ENCODE results near the gene ATAT1.

The ATAT1 gene

DNA sequence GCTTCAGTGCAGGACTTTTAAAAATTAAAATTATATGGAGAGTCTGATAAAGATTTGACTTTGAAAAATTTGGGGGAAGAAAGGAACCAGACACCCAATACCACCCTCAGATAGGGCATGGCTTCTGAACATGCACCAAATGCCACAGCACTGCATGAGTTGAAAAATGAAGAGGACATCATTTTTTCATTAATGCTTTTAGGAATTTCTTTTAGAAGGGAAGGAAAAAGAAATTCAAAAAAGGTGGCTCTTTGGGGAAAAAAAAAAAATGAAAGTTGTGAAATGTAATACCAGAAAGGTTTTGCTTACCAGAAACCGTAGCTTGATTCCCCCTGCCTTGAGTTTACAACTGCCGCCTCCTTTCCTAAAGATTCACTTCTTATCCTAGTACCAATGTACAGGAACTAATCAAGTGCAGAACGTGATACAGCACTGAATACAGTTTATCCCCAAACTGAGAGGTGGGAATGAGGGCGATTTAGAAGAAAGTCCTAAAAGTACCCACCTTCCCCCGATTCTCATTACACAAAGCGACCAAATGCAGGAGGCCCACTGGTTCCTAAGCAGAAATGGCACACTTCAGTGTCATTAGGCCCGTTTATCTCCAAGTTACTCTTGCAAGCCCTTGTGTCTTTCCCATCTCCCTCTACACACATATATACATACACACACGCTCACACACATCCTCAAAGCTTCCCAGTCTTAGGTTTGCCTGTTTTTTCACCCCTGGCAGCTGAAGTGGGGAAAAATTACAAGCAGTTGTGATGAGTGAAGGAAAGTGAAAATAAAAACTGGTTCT lies 12.4 kb upstream of the ATAT1 start:
- no peak for FAIRE-seq

DNA sequence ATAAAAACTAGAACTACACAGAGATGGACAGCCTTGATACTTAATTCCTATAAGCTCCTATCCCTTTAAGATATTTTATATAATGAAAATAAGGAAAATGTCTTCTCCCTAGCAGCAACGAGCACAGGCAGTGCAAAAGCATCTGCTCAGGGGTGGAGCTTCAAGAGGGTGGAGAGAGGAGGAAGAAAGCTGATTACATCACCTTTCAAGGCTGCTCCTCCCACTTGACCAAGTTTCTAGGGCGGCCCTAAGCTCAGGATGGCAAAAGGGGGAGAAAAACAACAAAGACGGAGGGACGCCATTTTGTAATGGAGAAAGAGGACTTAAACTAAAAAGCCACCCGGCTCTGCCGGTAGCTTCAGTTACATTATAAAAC lies 11.8 kb upstream of the ATAT1 start:
- FAIRE-seq, result peak; percentile 97

DNA sequence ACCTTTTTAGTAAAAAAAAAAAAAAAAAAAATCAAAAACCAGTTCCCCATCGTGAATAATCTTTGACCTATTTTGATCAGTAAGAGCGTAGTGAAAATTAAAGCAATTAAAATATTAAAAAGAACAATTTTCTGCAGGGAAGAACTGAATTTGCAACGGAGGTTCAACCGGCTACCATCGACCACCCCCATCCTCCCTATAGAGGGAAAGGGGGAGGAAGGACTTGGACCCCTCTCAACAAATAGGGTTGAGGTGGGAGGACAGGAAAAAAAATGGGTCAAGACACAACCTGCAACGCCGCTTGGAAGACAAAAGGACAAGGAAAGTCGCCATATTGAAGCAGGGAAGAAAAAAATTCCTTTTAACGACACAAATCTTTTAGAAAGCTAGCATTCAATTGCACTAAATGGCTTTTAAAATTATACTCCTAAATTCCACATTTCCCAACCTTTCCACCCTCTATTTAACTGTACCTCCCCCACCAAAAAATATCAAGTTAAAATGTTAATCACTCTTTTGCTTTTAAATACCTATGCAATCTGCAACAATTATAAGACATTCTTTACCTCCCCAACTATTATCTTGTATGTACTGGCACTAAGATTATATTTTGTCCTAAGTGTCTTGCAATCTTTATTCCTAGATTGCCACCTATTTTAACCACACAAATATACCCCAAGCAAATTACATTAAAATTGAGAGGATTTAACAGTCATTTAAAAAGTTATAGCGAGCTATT lies 11.3 kb upstream of the ATAT1 start:
- no peak for FAIRE-seq

DNA sequence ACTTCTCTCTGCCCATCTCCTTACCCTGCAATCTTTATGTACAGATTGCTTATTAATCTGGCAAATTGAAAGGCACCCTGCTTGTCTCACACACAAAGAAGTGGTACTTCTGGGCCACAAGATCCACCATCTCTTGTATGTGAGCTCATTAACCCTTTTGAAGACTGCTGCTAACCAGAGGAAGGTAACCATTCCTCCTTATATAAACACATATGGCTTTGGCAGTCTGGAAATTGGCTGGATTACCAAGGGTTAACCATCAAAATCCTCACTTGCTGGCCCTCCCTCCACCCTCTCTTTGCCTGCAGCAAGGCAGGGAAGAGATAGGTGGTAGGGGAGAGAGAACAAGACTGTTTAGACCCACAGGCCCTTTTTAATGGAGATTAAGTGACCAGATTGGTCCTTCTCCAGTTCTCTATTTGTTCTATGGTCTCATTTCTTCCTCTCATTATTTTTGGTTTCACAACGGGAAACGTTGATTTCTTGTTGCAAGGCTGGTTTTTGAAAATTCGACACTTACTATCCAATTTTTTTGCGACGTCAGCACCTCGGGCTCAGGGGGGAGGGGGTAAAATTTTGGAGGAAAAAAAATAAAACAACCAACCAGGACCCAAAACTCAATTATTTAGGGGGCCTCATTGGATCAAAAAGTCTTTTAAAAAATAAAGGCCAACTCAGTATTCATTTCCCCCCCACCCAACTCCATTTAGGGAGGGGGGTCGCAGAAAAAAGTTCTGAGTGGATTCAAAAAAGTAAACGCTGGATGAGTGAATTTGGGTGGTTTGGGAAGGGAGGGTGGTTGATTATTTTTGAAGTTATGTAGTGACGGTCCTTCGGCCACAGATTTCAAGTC lies 10.5 kb upstream of the ATAT1 start:
- FAIRE-seq, result no peak

DNA sequence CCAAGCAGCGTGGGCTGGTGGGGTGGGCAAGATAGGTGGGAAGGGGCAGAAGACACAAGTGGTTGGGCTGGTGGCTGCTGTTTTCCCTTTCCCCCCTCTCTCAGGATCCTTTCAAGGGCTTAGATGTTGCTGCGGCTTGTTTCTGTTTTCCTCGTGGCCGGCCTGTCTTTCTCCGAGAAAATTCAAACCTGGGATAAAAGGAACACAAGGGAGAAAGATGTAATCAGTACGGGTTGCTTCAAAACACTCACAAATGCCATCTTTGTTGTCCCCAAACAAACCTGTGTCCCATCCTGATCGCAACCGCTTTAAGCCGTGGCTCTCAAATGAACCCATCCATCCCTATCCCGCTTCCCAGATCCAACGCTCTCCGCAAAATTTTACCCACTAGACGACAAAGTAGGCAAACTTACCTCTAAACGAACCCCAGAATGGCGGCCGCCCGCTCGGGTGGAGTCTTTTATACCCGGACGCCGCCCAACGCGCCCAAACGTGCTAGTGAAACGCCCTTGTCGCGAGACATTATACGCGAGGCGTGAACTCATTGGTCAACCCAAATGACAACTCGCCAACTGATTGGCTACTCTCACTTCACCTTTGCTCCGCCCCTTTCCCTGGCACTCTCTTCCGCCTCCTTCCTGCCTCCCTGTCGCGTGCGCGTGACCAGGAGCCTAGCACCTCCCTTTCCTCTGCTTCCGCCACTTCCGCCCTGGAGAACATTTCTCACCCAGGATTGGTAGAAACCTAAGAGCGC lies 9.7 kb upstream of the ATAT1 start, which contains the start of gene PPP1R10:
Gene PPP1R10, minus strand, starts transcription at position 433 of the 754 bp plus-strand sequence. CDS start 7,299 bp downstream, outside the sequence.
- FAIRE-seq, result peak; percentile 99

DNA sequence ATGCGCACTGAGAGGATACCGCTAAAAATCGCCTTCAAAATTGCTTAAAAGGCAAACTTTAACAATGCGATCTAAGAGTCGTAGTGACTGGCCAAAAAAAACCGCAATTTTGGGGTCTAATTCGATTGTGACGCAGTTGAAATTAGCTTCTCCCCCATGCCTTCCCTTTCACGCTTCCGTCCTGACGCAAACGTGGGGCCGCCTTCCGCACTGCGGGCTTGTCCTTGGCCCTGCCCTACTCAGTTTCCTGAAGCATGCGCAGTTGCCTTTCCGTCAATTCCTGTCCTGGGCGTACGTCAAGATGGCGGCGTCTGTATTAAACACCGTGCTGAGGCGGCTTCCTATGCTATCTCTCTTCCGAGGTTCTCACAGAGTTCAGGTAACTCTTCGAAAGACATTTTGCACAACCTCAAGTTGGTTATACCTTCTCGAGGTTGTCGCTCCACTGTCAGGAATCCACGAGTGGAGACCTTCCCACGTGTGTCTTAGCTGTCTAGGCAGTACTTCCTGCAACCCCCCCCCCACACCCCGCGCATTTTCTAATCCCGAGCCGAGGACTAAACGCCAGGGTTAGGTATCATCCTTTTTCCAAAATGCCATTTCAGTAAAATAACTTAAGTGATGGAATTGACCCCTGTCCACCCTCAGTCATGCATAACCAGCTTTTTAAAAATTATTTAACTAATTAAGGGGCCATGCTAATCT lies 9.0 kb upstream of the ATAT1 start, which contains the start of gene MRPS18B:
Gene MRPS18B, plus strand, starts transcription at position 276 of the 705 bp plus-strand sequence. Its CDS starts 26 bp downstream, at position 302.
- no peak for FAIRE-seq

DNA sequence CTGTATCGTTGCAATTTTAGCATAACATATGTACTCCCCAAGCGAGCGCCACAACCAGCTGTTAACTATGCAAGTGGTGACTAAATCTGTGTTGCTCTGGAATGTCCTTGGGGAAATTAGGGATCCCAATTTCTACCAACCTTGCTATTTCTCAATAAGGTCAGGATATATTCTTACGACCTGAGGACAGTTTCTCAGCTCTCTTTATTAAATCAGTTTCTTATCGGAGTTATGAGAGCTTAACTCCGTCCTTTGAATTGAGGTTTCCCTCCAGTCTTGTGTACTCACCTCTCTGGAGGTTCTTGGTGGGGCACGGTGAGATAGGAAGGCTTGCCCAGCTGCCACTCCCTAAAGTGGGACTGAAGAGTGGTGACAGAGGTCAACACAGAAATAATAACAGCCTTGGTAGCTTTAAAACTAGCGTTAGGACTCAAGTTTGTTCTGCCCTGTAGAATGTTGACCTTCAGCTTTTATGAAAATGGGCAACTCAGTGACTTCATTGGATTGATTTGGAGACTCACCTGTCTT lies 8.3 kb upstream of the ATAT1 start:
- no peak for FAIRE-seq

DNA sequence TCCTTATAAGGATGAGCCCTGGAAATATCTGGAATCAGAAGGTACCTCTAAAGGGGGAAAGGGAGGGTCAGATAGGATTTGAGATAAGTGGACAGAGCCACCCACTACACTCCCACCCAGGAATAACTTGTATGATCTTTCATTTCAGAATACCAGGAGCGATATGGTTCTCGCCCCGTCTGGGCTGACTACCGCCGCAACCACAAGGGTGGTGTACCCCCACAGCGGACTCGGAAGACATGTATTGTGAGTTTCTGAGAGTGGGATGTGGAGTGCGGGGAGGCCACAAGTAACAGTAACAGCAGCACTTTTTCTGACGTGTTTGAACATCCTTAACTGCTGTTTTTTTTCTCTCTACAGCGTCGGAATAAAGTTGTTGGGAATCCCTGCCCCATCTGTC lies 7.1 kb upstream of the ATAT1 start:
- no peak for FAIRE-seq

DNA sequence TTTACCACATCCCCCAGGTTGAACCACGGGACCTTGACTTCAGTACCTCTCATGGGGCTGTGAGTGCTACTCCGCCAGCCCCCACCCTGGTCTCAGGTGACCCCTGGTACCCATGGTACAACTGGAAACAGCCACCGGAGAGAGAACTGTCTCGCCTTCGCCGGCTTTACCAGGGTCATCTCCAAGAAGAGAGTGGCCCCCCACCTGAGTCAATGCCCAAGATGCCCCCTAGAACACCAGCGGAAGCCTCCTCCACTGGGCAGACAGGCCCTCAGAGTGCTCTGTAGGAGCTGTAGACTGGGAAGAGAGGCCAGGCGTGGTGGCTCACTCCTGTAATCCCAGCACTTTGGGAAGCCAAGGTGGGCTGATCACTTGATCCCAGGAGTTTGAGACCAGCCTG lies 1.2 kb upstream of the ATAT1 start:
- no peak for FAIRE-seq

DNA sequence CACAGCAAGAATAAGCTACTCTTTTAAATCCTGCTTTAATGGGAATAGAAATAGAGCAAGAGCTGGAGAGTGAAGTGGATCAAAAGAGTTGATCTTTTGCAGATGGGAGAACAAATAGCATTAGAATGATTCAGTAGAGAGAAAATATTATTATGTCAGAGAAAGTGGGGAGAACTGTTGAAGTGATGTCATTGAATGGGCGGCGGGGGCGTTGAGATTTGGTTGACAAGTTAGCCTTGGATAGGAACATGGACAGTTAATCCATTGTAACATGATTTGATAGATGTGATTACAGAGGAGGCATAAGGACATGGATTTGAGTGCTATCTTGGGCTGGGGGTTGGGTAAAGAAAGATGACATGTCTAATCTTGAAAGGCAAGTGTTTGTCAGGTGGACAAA lies 9.2 kb downstream of the ATAT1 start:
- FAIRE-seq, result no peak

DNA sequence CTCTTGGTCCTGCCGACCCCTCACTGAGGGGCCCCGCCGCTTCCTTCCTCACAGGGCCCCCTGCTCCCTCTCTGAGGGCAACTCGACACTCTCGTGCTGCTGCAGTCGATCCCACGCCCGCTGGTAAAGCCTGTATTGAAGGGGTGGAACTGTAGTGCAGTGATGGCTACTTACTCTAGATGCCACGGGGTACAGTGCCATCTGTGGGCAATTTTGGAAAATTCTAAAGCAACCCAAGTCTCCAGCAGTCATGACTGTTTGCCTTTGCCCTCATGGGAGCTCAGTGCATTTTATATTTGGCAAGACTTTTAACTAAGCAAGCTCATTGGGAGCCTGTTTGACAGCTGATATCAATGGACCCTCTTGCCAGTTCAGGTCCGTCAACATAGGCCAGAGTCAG lies 13.8 kb downstream of the ATAT1 start:
- no peak for FAIRE-seq

DNA sequence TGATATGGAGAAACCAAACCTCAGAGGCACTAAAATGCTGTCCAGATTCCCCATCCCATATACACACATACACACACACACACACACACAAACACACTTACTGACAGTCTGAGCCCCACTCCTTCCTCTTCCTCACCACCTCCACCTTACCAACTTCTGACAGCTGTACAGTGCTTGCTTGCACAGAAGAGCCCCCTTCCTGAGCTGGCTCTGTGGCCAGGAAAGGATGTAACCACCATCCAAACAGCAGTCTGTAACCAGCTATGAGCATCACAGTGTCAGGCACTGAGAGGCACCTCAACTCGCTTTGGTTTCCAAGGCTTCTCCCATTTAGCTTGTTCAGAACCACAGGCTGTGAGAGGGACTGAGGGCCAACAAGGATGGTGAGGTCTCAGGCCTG lies 14.4 kb downstream of the ATAT1 start:
- FAIRE-seq, result no peak

DNA sequence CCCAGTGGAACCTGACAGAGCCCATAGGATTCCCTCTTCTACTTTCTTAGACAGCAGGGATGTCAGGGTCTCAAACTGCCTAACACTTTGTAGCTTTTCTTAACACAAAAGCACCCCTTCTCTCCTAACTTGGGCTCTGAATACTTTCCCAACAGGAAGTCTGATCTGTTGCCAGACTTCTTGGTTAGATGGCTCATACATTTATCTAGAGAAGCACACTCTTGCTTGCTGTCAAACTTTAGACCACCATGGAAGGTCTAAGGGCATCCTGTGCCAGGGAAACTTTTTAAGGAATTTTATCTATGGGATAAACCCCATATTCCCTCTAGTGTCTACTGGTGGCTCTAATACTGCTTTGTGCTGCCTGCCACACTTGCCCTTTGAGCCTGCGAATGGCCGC lies 17.0 kb downstream of the ATAT1 start:
- no peak for FAIRE-seq

DNA sequence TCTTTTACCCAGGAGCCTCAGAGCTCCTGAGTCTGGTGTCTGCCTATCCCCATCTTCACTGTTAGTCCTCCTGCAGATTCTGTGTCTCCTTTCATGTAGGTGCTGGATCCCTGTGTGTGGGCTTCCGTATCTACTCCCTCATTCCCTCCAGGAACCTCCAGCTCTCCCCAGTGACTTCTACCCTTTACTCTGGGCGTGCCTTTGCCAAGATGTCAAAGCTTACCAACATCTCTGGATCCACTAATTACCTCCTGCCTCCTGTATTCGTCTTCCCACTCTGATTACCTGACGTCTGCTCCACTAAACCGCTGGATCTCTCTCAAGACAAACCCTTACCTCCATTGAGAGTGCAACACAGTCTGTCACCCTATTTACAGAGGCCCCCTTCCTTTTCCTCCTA lies 18.1 kb downstream of the ATAT1 start:
- FAIRE-seq, result no peak

DNA sequence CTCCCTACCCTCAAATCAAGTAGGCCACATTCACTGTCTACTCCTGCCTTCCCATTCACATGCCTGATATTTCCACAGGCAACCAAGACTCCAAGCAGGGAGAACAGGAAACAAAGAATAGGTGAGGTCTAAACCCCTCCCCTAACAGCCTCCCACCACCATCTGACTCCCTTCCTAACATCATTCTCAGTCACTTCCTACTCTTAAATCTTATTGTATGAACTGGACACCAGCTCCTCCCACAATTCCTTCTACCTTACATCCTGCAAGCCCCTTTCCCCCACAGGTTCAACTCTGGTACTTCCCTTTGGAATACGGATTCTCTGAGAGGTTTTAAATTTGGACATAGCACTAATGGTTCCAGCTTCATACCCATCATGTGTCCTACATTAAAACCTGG lies 19.3 kb downstream of the ATAT1 start:
- no peak for FAIRE-seq

DNA sequence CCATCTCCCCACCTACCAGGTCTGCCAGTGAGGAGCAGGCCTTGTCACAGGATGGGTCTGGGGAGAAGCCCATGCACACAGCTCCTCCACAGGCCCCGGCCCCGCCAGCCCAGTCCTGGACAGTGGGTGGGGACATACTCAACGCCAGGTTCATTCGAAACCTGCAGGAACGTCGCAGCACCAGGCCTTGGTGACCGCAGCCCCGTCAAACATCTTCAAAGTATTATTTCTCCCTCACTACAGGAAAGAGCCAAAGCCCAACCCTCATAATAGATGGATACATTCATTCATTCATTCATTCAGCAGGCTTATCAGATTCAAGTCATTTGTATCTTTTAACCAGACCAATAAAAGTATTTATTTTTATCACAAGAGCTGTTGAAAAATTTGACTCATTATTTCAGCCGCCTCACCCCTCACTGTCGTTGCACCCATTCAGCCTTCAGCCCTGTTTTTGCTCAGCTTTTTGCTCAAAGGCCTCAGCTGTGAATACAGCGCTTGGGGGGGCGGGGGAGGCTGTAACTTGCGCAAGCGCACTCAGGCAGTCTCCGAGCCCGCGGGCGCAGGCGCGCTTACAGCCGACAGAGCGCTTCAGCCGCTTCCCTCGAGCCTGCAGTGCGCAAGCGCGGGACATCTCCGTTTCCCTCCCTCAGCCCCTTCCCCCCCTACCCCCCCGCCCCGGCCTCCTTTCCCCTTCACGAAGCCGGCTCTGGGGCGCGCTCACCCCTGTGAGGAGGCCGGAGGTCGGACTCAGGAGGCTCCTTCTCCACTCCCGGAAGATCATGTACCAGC lies 20.0 kb downstream of the ATAT1 start, which contains the start of gene C6orf136:
Gene C6orf136, plus strand, starts transcription at position 684 of the 792 bp plus-strand sequence. Its CDS starts 99 bp downstream, at position 783.
- FAIRE-seq, result no peak

DNA sequence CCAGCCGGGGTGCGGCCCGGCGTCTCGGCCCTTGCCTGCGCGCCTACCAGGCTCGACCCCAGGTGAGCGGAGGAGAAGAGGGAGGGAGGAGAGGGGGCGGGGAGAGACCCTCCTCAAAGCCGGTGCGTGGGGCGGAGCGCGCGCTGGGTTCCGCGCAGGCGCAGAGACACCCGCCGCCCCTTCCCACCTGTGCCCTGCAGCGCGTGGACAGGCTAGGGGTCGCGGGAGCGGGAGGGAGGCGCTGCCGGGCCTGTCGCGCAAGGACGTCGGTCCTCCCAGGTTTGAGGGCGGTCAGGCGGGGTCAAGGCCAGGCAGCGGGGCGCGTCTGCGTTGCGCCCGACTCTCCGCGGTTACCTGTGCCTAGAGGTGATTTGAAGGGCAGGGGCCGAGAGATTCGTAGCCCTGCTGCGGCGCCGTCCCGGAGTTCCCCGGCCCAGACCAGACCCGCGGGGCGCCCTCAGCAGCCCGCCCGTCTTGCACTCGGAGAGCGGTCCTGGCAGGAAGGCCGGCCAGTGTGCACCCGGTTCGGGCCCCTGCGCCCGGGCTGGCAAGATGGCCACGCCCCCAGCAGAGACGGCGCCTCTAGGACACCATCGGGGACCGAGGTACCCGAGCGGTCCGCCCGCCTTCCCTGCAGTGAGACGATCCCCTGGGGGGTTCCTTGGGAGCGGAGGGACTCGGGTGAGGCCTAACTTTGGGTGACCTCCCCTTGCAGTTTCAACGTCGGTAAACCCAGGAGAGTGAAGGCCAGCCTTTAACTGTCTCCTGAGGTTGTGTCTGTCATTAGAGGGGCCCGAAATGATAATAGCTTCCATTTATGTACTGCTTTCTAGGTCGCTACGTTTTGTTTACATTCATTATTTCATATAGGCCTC lies 20.8 kb downstream of the ATAT1 start:
- no peak for FAIRE-seq

DNA sequence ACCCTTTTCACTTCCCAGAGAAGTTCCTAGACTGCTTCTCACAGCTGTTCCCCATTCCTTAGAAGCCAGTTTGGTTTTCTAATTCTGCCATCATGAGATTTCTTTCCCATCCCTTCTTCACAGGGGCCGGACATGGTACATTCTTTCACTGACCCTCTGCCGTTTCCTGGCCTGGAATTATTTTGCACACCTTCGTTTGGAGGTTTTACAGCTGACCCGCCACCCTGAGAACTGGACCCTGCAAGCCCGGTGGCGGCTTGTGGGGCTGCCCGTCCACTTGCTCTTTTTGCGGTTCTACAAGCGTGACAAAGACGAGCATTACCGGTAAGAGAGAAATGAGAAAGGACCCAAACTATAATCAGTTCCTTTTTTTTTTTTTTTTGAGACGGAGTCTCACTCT lies 24.5 kb downstream of the ATAT1 start:
- FAIRE-seq, result no peak
